Endothelial cell (in vitro differentiated cells): Measurements from ENCODE around the gene ERI3. TPM values are rescaled to one million over a fixed set of nuclear protein-coding genes. Genes with fewer than 3 reads are reported as not detected.

Source experiments
- DNase-seq: peaks from one replicate; pipeline ENCODE4 v3.0.0; 2021; ENCODE audit warnings: low spot score
- H3K27ac Mint-ChIP-seq: one replicate; pipeline ENCODE4 v1.8.0; 2021; ENCODE audit warnings: mixed read lengths, inconsistent platforms; ENCODE audit not compliant: unreplicated experiment
- H3K27me3 Mint-ChIP-seq: one replicate; pipeline ENCODE4 v1.8.0; 2021; ENCODE audit warnings: mild to moderate bottlenecking, moderate library complexity, mixed read lengths, inconsistent platforms; ENCODE audit not compliant: unreplicated experiment
- H3K36me3 Mint-ChIP-seq: one replicate; pipeline ENCODE4 v1.8.0; 2021; ENCODE audit warnings: mild to moderate bottlenecking, low read depth, mixed read lengths, inconsistent platforms; ENCODE audit not compliant: unreplicated experiment
- H3K4me1 Mint-ChIP-seq: one replicate; pipeline ENCODE4 v1.8.0; 2021; ENCODE audit warnings: mild to moderate bottlenecking, mixed read lengths, inconsistent platforms; ENCODE audit not compliant: unreplicated experiment
- H3K4me3 Mint-ChIP-seq: one replicate; pipeline ENCODE4 v1.8.0; 2021; ENCODE audit warnings: mild to moderate bottlenecking, mixed read lengths, inconsistent platforms; ENCODE audit not compliant: unreplicated experiment
- H3K9me3 Mint-ChIP-seq: one replicate; pipeline ENCODE4 v1.8.0; 2021; ENCODE audit warnings: mixed read lengths, inconsistent platforms; ENCODE audit not compliant: unreplicated experiment
- total RNA-seq: library from RNA; stranded (reverse); fragmentation: NEBNext Ultra II Directional; extraction: Animal tissue kit (Norgen Biotek cat#: 25700); gene quantifications from one replicate; pipeline ENCODE4 v1.2.1, GENCODE V29; 2021; ENCODE audit not compliant: unreplicated experiment
- TF ChIP-seq, protein P1 (sequence below): fragments of 200-600 bp; sonication (generic); IDR thresholded peaks from one replicate; pipeline ENCODE4 v1.5.0; 2021; ENCODE audit warnings: antibody characterized with exemption; ENCODE audit not compliant: unreplicated experiment

Gene ERI3
- total RNA-seq, 1 donor from 2014 or later, result 42.6 TPM

DNA sequence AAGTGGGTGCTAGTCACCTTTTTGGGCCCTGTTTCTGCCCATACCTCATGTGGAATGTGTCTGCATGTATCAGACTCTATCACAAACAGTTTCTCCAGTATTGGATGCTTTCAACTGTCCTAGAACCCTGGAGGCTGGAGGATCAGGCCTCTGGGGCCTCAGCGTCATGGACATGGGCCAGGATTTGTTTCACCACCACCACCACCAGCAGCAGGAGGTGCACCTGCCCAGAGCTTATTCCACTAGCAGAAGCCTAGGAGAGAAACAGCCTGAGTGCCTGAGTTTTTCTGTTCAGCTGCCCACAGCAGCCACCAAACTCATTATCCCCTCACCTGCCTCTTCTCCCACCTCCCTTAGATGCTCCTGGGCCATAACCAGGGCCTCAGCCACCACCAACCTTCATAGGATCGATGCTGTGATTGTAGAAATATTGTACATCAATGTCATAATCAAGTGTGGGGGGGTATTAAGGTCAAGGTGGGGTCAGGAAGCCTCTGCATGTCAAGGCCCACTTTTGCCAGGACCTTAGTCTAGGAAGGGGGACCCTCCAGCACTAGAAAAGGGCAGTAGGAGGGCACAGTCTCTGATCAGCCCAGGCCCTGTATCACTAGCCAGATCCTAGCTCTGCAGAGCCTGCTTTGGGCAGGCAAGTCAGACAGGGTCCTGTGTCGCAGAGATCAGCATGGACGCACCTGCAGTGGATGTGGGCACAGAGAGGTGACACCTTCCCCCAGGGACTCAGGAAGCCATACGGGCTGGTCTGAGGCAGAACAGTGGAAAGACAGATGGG, 132.5 kb downstream of the ERI3 start:
- Mint-ChIP-seq H3K36me3 (peaks cover 45% of the 10 kb centered on the region), H3K27me3 (peaks cover 7% of the 10 kb centered on the region), H3K4me3 (no peak overlapping the region), H3K9me3 (peaks cover 6% of the 10 kb centered on the region), H3K4me1 (no peaks in the 10 kb centered on the region), H3K27ac (no peak overlapping the region)
- DNase-seq, result no peak
- TF ChIP-seq, protein P1, sequence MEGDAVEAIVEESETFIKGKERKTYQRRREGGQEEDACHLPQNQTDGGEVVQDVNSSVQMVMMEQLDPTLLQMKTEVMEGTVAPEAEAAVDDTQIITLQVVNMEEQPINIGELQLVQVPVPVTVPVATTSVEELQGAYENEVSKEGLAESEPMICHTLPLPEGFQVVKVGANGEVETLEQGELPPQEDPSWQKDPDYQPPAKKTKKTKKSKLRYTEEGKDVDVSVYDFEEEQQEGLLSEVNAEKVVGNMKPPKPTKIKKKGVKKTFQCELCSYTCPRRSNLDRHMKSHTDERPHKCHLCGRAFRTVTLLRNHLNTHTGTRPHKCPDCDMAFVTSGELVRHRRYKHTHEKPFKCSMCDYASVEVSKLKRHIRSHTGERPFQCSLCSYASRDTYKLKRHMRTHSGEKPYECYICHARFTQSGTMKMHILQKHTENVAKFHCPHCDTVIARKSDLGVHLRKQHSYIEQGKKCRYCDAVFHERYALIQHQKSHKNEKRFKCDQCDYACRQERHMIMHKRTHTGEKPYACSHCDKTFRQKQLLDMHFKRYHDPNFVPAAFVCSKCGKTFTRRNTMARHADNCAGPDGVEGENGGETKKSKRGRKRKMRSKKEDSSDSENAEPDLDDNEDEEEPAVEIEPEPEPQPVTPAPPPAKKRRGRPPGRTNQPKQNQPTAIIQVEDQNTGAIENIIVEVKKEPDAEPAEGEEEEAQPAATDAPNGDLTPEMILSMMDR, result no peak

DNA sequence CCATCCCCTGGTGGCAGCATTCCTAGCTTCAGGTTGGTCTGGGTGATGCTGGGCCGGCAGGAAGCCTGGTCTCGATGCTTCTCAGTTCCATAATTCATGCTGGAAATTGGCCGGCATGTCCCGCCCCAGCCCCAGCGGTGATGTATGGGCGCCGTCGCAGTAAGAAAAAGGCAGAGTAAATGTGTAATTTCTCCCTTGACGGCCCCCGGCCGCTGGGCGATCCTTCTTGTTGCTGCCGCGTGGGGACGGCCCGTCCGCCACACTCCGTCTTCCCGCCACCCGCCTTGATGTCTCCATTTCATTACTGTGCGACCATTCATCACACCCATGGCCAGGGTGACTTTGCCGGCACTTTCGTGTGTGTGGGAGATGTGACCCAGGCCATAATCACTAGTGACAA, 133.3 kb downstream of the ERI3 start:
- Mint-ChIP-seq H3K27ac (no peak overlapping the region), H3K36me3 (peaks cover 48% of the 10 kb centered on the region), H3K4me3 (no peak overlapping the region), H3K9me3 (peaks cover 6% of the 10 kb centered on the region), H3K4me1 (no peaks in the 10 kb centered on the region), H3K27me3 (peaks cover 7% of the 10 kb centered on the region)
- TF ChIP-seq, protein P1, result no peak
- DNase-seq, result no peak

GRCh38 chr1:44220755-44221154, 134.3 kb downstream of the ERI3 start:
- Mint-ChIP-seq H3K36me3 (peaks cover 48% of the 10 kb centered on the region), H3K27ac (peak overlapping the region; percentile 26), H3K27me3 (peaks cover 7% of the 10 kb centered on the region), H3K9me3 (no peaks in the 10 kb centered on the region), H3K4me1 (no peaks in the 10 kb centered on the region), H3K4me3 (no peak overlapping the region)
- DNase-seq, result no peak
- TF ChIP-seq, protein P1, result no peak

GRCh38 chr1:44220001-44220751, 134.9 kb downstream of the ERI3 start:
- H3K4me1 Mint-ChIP-seq, result peaks cover 2% of the 10 kb centered on the region
- no peak overlapping the region for H3K27ac Mint-ChIP-seq
- TF ChIP-seq, protein P1, result no peak
- H3K36me3 Mint-ChIP-seq, result peaks cover 49% of the 10 kb centered on the region
- no peaks in the 10 kb centered on the region for H3K9me3 Mint-ChIP-seq
- peaks cover 5% of the 10 kb centered on the region for H3K27me3 Mint-ChIP-seq
- no peak overlapping the region for H3K4me3 Mint-ChIP-seq
- no peak for DNase-seq

- peaks cover 53% of the 10 kb centered on the region for H3K36me3 Mint-ChIP-seq
These were observed 135.8 kb downstream of the ERI3 start for GRCh38 chr1:44219301-44219626.

More at GRCh38 chr1:44219301-44219626, 135.8 kb downstream of the ERI3 start:
- Mint-ChIP-seq H3K4me3 (no peak overlapping the region), H3K9me3 (no peaks in the 10 kb centered on the region), H3K4me1 (peaks cover 9% of the 10 kb centered on the region), H3K27me3 (peaks cover 5% of the 10 kb centered on the region), H3K27ac (no peak overlapping the region)
- no peak for DNase-seq
- TF ChIP-seq, protein P1, result no peak
